Keratinocyte (primary cell): ENCODE data around the gene RFWD3. TPM values are rescaled to one million over a fixed set of nuclear protein-coding genes. Genes with fewer than 3 reads are reported as not detected.
A peak's percentile ranks its signal among the peaks of the same experiment; 100 is the strongest.

Experiments
- DNase-seq: peaks from one replicate; pipeline ENCODE4 v3.0.0-alpha.2; 2011; ENCODE audit warnings: low read depth, missing footprints, low spot score
- FAIRE-seq: peaks from 2 replicates; lab custom pipeline; 2011; peaks lifted over from hg19 to GRCh38; lab: Jason Lieb, UNC
- H2AFZ ChIP-seq: 2 replicates; pipeline ENCODE4 v1.6.0; 2012; ENCODE audit warnings: low read length, control low read depth, inconsistent platforms; ENCODE audit not compliant: control insufficient read depth
- H3K27ac ChIP-seq: 2 replicates; pipeline ENCODE4 v1.5.1; 2011; ENCODE audit warnings: low read length; ENCODE audit not compliant: control insufficient read depth, insufficient read depth
- H3K27me3 ChIP-seq: 3 replicates; pipeline ENCODE4 v1.6.0; 2011; ENCODE audit warnings: low read length; ENCODE audit not compliant: control insufficient read depth, insufficient read depth; ENCODE audit errors: extremely low read depth
- H3K36me3 ChIP-seq, 2 experiments: 2 replicates in 1 of 2; 3 replicates in 1 of 2; pipeline ENCODE4 v1.5.1; 2011; ENCODE audit warnings: low read length in 2 of 2, mild to moderate bottlenecking in 1 of 2; ENCODE audit not compliant: control insufficient read depth in 2 of 2, insufficient read depth in 2 of 2; ENCODE audit errors: extremely low read depth in 1 of 2
- H3K4me1 ChIP-seq: 3 replicates; pipeline ENCODE4 v1.5.1; 2011; ENCODE audit warnings: low read length; ENCODE audit not compliant: control insufficient read depth, insufficient read depth; ENCODE audit errors: extremely low read depth
- H3K4me2 ChIP-seq: 3 replicates; pipeline ENCODE4 v1.6.0; 2011; ENCODE audit warnings: low read depth, low read length; ENCODE audit not compliant: control insufficient read depth, insufficient read depth; ENCODE audit errors: extremely low read depth
- H3K4me3 ChIP-seq, 3 experiments: fragments of 200-600 bp in 1 of 3; sonication (generic) in 1 of 3; 2 replicates in 2 of 3; 3 replicates in 1 of 3; pipeline ENCODE4 v1.5.1; 2011 to 2016; ENCODE audit warnings: low read length in 3 of 3, mild to moderate bottlenecking in 3 of 3, control low read depth in 2 of 3, inconsistent platforms in 1 of 3, low read depth in 1 of 3, mixed read lengths in 1 of 3, mixed run types in 1 of 3, moderate library complexity in 1 of 3; ENCODE audit not compliant: control insufficient read depth in 2 of 3, insufficient read depth in 2 of 3; ENCODE audit errors: extremely low read depth in 1 of 3
- H3K79me2 ChIP-seq: 2 replicates; pipeline ENCODE4 v1.6.0; 2012; ENCODE audit warnings: low read length; ENCODE audit not compliant: control insufficient read depth, insufficient read depth
- H3K9ac ChIP-seq: 3 replicates; pipeline ENCODE4 v1.6.0; 2011; ENCODE audit warnings: low read length; ENCODE audit not compliant: control insufficient read depth, insufficient read depth; ENCODE audit errors: extremely low read depth
- H3K9me1 ChIP-seq: 3 replicates; pipeline ENCODE4 v1.6.0; 2011; ENCODE audit warnings: low read length; ENCODE audit not compliant: control insufficient read depth, insufficient read depth; ENCODE audit errors: extremely low read depth
- H3K9me3 ChIP-seq: 2 replicates; pipeline ENCODE4 v1.5.1; 2012; ENCODE audit warnings: low read depth, low read length; ENCODE audit not compliant: control insufficient read depth
- H4K20me1 ChIP-seq: 3 replicates; pipeline ENCODE4 v1.6.0; 2011; ENCODE audit warnings: low read length; ENCODE audit not compliant: control insufficient read depth, insufficient read depth; ENCODE audit errors: extremely low read depth
- CTCF ChIP-seq, 3 experiments: IDR thresholded peaks in 1 of 3; conservative IDR thresholded peaks in 1 of 3; optimal IDR thresholded peaks in 1 of 3; 2 replicates in 2 of 3; 3 replicates in 1 of 3; pipeline versions ENCODE3 to v1.5.1; 2011; ENCODE audit warnings: low read length in 3 of 3, mild to moderate bottlenecking in 3 of 3, moderate library complexity in 2 of 3, control low read depth in 1 of 3, inconsistent platforms in 1 of 3; ENCODE audit not compliant: insufficient read depth in 2 of 3; ENCODE audit errors: extremely low read depth in 1 of 3
- EZH2 ChIP-seq: IDR thresholded peaks from one replicate; pipeline ENCODE4 v1.6.1; 2012; ENCODE audit warnings: inconsistent platforms, mild to moderate bottlenecking, low read length, moderate library complexity
- dilution Hi-C: fragments of 300-500 bp; cut with MboI; formaldehyde crosslinking; loops from one replicate; pipeline ENCODE4 v1.7.0; 2020; ENCODE audit warnings: low sequenced_read_pairs; ENCODE audit not compliant: extremely low pct_ligation_motif_present
- polyA plus RNA-seq, 5 experiments: library from polyadenylated mRNA; depleted of rRNA in 3 of 5; stranded (reverse) in 3 of 5; stranded (forward) in 1 of 5; unstranded in 1 of 5; fragments of >200 nt; gene quantifications; 1 replicate in 1 of 5; 2 replicates in 3 of 5; 3 replicates in 1 of 5; pipeline versions ENCODE4 v1.2.1 to v1.2.3, GENCODE V29; 2011 to 2012; ENCODE audit warnings: missing spikeins in 2 of 5, low read depth in 1 of 5, low replicate concordance in 1 of 5

Gene RFWD3
- polyA plus RNA-seq, 1 donor (not counting 4 experiments of a cell fraction or from before 2014, with no cell fraction given), result 29.2 TPM

GRCh38 chr16:74700116-74700437 lies 33.4 kb upstream of the RFWD3 start:
- H3K27ac ChIP-seq, result peak overlapping the region; percentile 71
- dilution Hi-C loops, result no loop called here
- no peak for FAIRE-seq

GRCh38 chr16:74699666-74700065 lies 33.0 kb upstream of the RFWD3 start:
- DNase-seq (no peak), FAIRE-seq (no peak)
- H3K9me3 ChIP-seq, result no peaks in the 10 kb centered on the region
- H3K27ac ChIP-seq, result peak overlapping the region; percentile 71
- H2AFZ ChIP-seq, result peak overlapping the region; percentile 82
- peaks cover 2% of the 10 kb centered on the region for H3K9me1 ChIP-seq
- H3K36me3 ChIP-seq, result peaks cover 4 to 8% of the 10 kb centered on the region in 2 experiments
- H3K4me1 ChIP-seq, result peaks cover 23% of the 10 kb centered on the region
- peaks cover 11% of the 10 kb centered on the region for H3K79me2 ChIP-seq
- dilution Hi-C loops, result no loop called here
- H3K4me3 ChIP-seq, result peak overlapping the region; percentile 67 to 88 (median 75)
- TF ChIP-seq CTCF (optimal IDR thresholded peaks at IDR 0.05 in 1 of 3, IDR thresholded peaks at IDR 0.05 in 1 of 3, conservative IDR thresholded peaks at IDR 0.05 in 1 of 3; ENCODE audit: extremely low read depth in 1 of 3, insufficient read depth in 2 of 3, low read length in 3 of 3) (no peak), EZH2 (no peak)
- peak overlapping the region; percentile 75 for H3K4me2 ChIP-seq
- H3K9ac ChIP-seq, result peak overlapping the region; percentile 89
- H4K20me1 ChIP-seq, result peaks cover 3% of the 10 kb centered on the region
- no peaks in the 10 kb centered on the region for H3K27me3 ChIP-seq

More at GRCh38 chr16:74700116-74700437, 33.4 kb upstream of the RFWD3 start:
- Histone ChIP-seq H4K20me1 (peaks cover 3% of the 10 kb centered on the region), H3K27me3 (no peaks in the 10 kb centered on the region), H3K4me3 (peak overlapping the region; percentile 67 to 88 (median 75)), H3K36me3 (peaks cover 3 to 7% of the 10 kb centered on the region in 2 experiments), H3K9me3 (no peaks in the 10 kb centered on the region), H3K9me1 (peaks cover 2% of the 10 kb centered on the region), H3K9ac (peak overlapping the region; percentile 89), H3K4me2 (peak overlapping the region; percentile 75), H2AFZ (peak overlapping the region; percentile 82), H3K79me2 (peaks cover 11% of the 10 kb centered on the region), H3K4me1 (peaks cover 23% of the 10 kb centered on the region)
- DNase-seq, result no peak
- TF ChIP-seq EZH2, result no peak
- TF ChIP-seq CTCF (optimal IDR thresholded peaks at IDR 0.05 in 1 of 3, IDR thresholded peaks at IDR 0.05 in 1 of 3, conservative IDR thresholded peaks at IDR 0.05 in 1 of 3; ENCODE audit: extremely low read depth in 1 of 3, insufficient read depth in 2 of 3, low read length in 3 of 3), result no peak
